Measurements from ENCODE around the gene TRMT61B.

DNA sequence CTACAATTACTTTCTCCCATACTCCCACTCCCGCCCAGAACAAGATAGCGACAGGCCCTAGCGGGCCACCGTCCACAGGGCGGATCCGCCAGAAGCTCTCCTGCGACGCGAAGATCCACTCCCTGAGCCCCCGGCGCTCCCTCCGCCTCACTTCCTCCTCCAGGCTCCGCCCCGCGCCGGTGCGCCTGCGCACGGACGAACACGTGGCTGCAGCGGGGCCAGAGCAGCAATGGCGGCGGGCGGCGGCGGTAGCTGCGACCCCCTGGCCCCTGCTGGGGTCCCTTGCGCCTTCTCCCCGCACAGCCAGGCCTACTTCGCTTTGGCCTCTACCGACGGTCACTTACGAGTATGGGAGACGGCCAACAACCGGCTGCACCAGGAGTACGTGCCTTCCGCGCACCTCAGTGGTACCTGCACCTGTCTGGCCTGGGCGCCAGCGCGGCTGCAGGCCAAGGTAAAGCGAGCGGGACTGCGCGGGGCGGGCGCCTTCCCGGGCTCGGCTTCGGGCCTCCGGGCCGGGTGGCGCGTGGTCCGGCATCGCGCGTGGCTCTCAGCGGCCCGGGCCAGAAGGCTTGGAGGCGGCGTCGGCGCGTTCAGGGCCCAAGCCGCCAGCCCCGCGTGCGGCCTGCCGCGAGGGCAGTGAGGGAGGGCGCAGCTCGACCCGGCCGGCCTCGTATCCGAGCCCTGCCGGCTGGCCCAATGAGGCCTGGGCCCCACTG is 24.5 kb upstream of the TRMT61B start, which contains the start of gene WDR43:
- TF ChIP-seq, protein P1, sequence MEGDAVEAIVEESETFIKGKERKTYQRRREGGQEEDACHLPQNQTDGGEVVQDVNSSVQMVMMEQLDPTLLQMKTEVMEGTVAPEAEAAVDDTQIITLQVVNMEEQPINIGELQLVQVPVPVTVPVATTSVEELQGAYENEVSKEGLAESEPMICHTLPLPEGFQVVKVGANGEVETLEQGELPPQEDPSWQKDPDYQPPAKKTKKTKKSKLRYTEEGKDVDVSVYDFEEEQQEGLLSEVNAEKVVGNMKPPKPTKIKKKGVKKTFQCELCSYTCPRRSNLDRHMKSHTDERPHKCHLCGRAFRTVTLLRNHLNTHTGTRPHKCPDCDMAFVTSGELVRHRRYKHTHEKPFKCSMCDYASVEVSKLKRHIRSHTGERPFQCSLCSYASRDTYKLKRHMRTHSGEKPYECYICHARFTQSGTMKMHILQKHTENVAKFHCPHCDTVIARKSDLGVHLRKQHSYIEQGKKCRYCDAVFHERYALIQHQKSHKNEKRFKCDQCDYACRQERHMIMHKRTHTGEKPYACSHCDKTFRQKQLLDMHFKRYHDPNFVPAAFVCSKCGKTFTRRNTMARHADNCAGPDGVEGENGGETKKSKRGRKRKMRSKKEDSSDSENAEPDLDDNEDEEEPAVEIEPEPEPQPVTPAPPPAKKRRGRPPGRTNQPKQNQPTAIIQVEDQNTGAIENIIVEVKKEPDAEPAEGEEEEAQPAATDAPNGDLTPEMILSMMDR (IDR thresholded peaks at IDR 0.05) = no peak
- TF ChIP-seq POLR2AphosphoS5 (IDR thresholded peaks at IDR 0.05) (peak; percentile 90 to 92 (median 91)), POLR2A (IDR thresholded peaks at IDR 0.05) (peak; percentile 82)

Measured in transverse colon (tissue), 4 donors.